Kidney (tissue), 14 donors: ENCODE data around the gene ITGAL. TPM values are rescaled to one million over a fixed set of nuclear protein-coding genes. Genes with fewer than 3 reads are reported as not detected.

Experiments used
- DNase-seq, 5 donors: peaks; one replicate each; pipeline ENCODE4 v3.0.0-alpha.2; 2013 to 2020
- FAIRE-seq: peaks from 2 replicates; lab custom pipeline; 2012; peaks lifted over from hg19 to GRCh38; lab: Jason Lieb, UNC
- H3K27ac ChIP-seq, 2 donors: one replicate each; pipeline ENCODE4 v1.7.0; 2013; ENCODE audit warnings: low read depth in 2 of 2, low read length in 2 of 2, inconsistent platforms in 1 of 2
- H3K27me3 ChIP-seq: one replicate; pipeline ENCODE4 v1.7.1; 2013; ENCODE audit warnings: low read length, inconsistent platforms; ENCODE audit not compliant: control insufficient read depth, insufficient read depth
- H3K36me3 ChIP-seq, 3 donors: one replicate each; pipeline versions ENCODE4 v1.7.0 to v1.7.1; 2013; ENCODE audit warnings: low read length in 3 of 3, control low read depth in 1 of 3, inconsistent platforms in 1 of 3; ENCODE audit not compliant: insufficient read depth in 3 of 3, control insufficient read depth in 2 of 3
- H3K4me1 ChIP-seq, 3 donors: one replicate each; pipeline versions ENCODE4 v1.7.0 to v1.7.1; 2013; ENCODE audit warnings: low read length in 3 of 3, inconsistent platforms in 1 of 3, low read depth in 1 of 3; ENCODE audit not compliant: control insufficient read depth in 2 of 3, insufficient read depth in 2 of 3
- H3K4me3 ChIP-seq, 3 donors: one replicate each; pipeline versions ENCODE4 v1.7.0 to v1.8.1; 2013; ENCODE audit warnings: low read length in 3 of 3, control low read depth in 1 of 3, inconsistent platforms in 1 of 3
- H3K9ac ChIP-seq, 3 donors: one replicate each; pipeline versions ENCODE4 v1.7.0 to v1.7.1; 2013; ENCODE audit warnings: low read length in 3 of 3, control low read depth in 1 of 3, inconsistent platforms in 1 of 3
- H3K9me3 ChIP-seq, 3 donors: one replicate each; pipeline versions ENCODE4 v1.7.0 to v1.7.1; 2013; ENCODE audit warnings: low read length in 3 of 3, control low read depth in 1 of 3, inconsistent platforms in 1 of 3; ENCODE audit not compliant: control insufficient read depth in 2 of 3, insufficient read depth in 1 of 3
- CTCF ChIP-seq: IDR thresholded peaks from 3 replicates; pipeline ENCODE4 v1.5.1; 2012; ENCODE audit warnings: mild to moderate bottlenecking, moderate library complexity, borderline replicate concordance; ENCODE audit not compliant: insufficient read depth; ENCODE audit errors: extremely low read depth
- intact Hi-C: fragments of 100-400 bp; cut with DNase I; formaldehyde crosslinking; loops from one replicate; pipeline ENCODE4 v1.11.1; 2022
- polyA plus RNA-seq: library from polyadenylated mRNA; stranded (reverse); fragments of 350-450 nt; fragmentation: Illumina TruSeq; extraction: RNeasy Lipid Tissue Mini Kit (QIAGEN cat#74804); gene quantifications from one replicate; pipeline ENCODE4 v1.2.3, GENCODE V29; 2014; ENCODE audit warnings: low read depth, low replicate concordance; ENCODE audit not compliant: insufficient read depth
- total RNA-seq: library from RNA; stranded (reverse); fragmentation: NEBNext Ultra II Directional; extraction: Animal tissue kit (Norgen Biotek cat#: 25700); gene quantifications from one replicate; pipeline ENCODE4 v1.2.1, GENCODE V29; 2021
- donor health status: control.
- donor health status: control.
- donor health status: control.
- donor health status: control.
- donor health status: control.
- donor health status: DM: yes; HTN: yes; CAD: no.
- donor health status: Normal renal cell carcinoma (clear cell type).

Gene ITGAL
- total and polyA plus RNA-seq, 2 donors from 2014 or later = 0.56 to 19.6 TPM

GRCh38 chr16:30509081-30509765, 36.7 kb downstream of the ITGAL start:
- no peaks in the 10 kb centered on the region for H3K27me3 ChIP-seq
- H3K36me3 ChIP-seq = no peaks in the 10 kb centered on the region
- no peak overlapping the region for H3K4me3 ChIP-seq
- no peak for TF ChIP-seq CTCF
- DNase-seq (no peak), FAIRE-seq (no peak)
- intact Hi-C loops = no loop called here
- no peak overlapping the region for H3K27ac ChIP-seq
- no peaks in the 10 kb centered on the region for H3K9me3 ChIP-seq
- no peak overlapping the region for H3K9ac ChIP-seq
- peaks cover 0 to 9% (median 0%) of the 10 kb centered on the region in 3 donors for H3K4me1 ChIP-seq

- Histone ChIP-seq H3K27me3 (no peaks in the 10 kb centered on the region), H3K9me3 (no peaks in the 10 kb centered on the region), H3K4me3 (no peak overlapping the region), H3K4me1 (peaks cover 0 to 9% (median 0%) of the 10 kb centered on the region in 3 donors), H3K36me3 (no peaks in the 10 kb centered on the region), H3K9ac (no peak overlapping the region), H3K27ac (no peak overlapping the region)
- FAIRE-seq (no peak), DNase-seq (no peak)
- TF ChIP-seq CTCF = no peak
- intact Hi-C loops = loop anchor here (10.0 kb wide), 1 partner anchor 56 kb away; no protein-coding TSS in a partner anchor
Measured at GRCh38 chr16:30510376-30510938, 37.9 kb downstream of the ITGAL start.

DNA sequence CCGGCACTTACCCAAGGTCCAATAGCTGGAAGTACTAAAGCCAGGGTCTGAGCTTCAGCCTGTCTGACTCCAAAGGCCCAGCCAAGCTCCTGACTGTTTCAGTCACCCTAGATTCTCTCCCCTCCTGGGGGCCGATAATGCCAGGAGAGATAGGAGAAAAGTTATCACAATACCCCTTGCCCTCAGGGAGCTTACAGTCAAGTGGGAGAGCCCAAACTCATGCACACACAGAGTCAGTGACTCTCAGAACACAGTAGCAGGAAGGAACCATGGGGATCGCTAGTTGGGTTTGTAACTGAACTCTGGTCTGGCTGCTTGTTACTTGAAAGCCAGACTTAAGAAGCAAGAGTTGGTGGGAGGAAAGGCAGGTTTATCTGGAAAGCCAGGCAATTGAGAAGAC, 39.0 kb downstream of the ITGAL start:
- intact Hi-C loops = loop anchor here (10.0 kb wide), 1 partner anchor 57 kb away; no protein-coding TSS in a partner anchor
- Histone ChIP-seq H3K27ac (no peak overlapping the region), H3K36me3 (no peaks in the 10 kb centered on the region), H3K27me3 (no peaks in the 10 kb centered on the region), H3K4me1 (peaks cover 0 to 9% (median 0%) of the 10 kb centered on the region in 3 donors), H3K4me3 (no peak overlapping the region), H3K9ac (no peak overlapping the region), H3K9me3 (no peaks in the 10 kb centered on the region)
- no peak for TF ChIP-seq CTCF
- DNase-seq (no peak), FAIRE-seq (no peak)
